Liver (tissue), 3 donors: ENCODE measurements around the gene MAP4K2.

Experiments used
- EGR1 ChIP-seq, 2 donors: IDR thresholded peaks; 2 replicates each; pipeline ENCODE4 v1.6.1; 2016 to 2018; ENCODE audit warnings: antibody characterized with exemption in 2 of 2, low read depth in 2 of 2
- GABPA ChIP-seq, 2 donors: IDR thresholded peaks in 1 of 2; conservative IDR thresholded peaks in 1 of 2; 2 replicates each; pipeline ENCODE4 v1.6.1; 2016; ENCODE audit warnings: antibody characterized with exemption in 2 of 2, mild to moderate bottlenecking in 1 of 2, moderate library complexity in 1 of 2
- HNF4A ChIP-seq, 2 donors: conservative IDR thresholded peaks; 2 replicates each; pipeline ENCODE4 v1.6.1; 2016; ENCODE audit warnings: antibody characterized with exemption in 2 of 2, mild to moderate bottlenecking in 2 of 2
- RAD21 ChIP-seq, 2 donors: IDR thresholded peaks; 2 replicates each; pipeline ENCODE4 v1.6.1; 2016; ENCODE audit warnings: antibody characterized with exemption in 2 of 2, mild to moderate bottlenecking in 2 of 2
- RXRA ChIP-seq, 2 donors: IDR thresholded peaks; 2 replicates each; pipeline ENCODE4 v1.6.1; 2017 to 2018; ENCODE audit warnings: antibody characterized with exemption in 2 of 2, mild to moderate bottlenecking in 1 of 2
- SP1 ChIP-seq: IDR thresholded peaks from 2 replicates; pipeline ENCODE4 v1.6.1; 2018; ENCODE audit warnings: antibody characterized with exemption, mild to moderate bottlenecking
- TAF1 ChIP-seq: conservative IDR thresholded peaks from 2 replicates; pipeline ENCODE4 v1.6.1; 2016; ENCODE audit warnings: antibody characterized with exemption, mild to moderate bottlenecking
- YY1 ChIP-seq: IDR thresholded peaks from 2 replicates; pipeline ENCODE4 v1.6.1; 2016; ENCODE audit warnings: antibody characterized with exemption, mild to moderate bottlenecking
- TF ChIP-seq, protein P1 (sequence below): fragments of 150-350 bp; IDR thresholded peaks from 2 replicates; pipeline ENCODE4 v1.5.1; 2017; ENCODE audit warnings: improper control_type of control experiment, low read depth, low read length; ENCODE audit not compliant: missing input control
- TF ChIP-seq, protein P2 (sequence below): IDR thresholded peaks from 2 replicates; pipeline ENCODE4 v1.6.1; 2016; ENCODE audit warnings: antibody characterized with exemption
- TF ChIP-seq, protein P3 (sequence below): IDR thresholded peaks from 2 replicates; pipeline ENCODE4 v1.6.1; 2016; ENCODE audit warnings: antibody characterized with exemption, mild to moderate bottlenecking
- TF ChIP-seq, protein P4 (sequence below): IDR thresholded peaks from 2 replicates; pipeline ENCODE4 v1.6.1; 2016; ENCODE audit warnings: antibody characterized with exemption
- TF ChIP-seq, protein P5 (sequence below): IDR thresholded peaks from 2 replicates; pipeline ENCODE4 v1.6.1; 2016; ENCODE audit warnings: antibody characterized with exemption
- donor health status: healthy.
- donor health status: healthy.

DNA sequence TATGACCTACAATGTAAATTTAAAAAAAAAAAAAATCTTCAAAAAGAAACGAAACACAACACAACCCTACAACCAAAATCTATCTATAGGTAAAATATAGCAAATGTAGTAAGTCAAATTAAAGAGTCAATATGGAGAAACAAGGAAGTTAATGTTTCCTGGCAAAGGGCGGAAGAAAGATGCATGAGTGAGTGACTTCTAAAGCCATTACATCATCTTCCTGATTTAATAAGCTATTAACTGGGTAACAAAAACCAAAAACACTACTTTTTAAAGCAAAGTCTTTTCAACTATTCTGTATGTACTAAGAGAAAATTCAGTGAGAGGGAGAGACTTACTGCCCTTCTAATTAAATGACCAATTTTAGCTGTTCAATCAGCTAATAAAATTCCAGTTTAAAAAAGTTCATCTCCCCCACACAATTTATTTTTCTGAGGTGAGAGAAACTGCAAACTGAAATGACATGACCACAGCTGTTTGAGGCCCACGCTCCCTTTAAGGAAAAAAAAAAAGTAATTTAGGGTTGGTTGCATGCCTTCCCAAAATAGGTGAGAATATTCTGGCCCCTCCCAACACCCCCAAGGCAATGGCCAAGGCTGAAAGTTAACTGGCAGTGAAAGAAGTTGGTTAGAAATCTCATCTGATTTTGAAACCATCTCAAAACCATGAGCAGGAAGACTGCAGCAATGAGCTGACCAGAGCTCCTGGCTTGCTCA is 30.6 kb downstream of the MAP4K2 start:
- TF ChIP-seq, protein P1, sequence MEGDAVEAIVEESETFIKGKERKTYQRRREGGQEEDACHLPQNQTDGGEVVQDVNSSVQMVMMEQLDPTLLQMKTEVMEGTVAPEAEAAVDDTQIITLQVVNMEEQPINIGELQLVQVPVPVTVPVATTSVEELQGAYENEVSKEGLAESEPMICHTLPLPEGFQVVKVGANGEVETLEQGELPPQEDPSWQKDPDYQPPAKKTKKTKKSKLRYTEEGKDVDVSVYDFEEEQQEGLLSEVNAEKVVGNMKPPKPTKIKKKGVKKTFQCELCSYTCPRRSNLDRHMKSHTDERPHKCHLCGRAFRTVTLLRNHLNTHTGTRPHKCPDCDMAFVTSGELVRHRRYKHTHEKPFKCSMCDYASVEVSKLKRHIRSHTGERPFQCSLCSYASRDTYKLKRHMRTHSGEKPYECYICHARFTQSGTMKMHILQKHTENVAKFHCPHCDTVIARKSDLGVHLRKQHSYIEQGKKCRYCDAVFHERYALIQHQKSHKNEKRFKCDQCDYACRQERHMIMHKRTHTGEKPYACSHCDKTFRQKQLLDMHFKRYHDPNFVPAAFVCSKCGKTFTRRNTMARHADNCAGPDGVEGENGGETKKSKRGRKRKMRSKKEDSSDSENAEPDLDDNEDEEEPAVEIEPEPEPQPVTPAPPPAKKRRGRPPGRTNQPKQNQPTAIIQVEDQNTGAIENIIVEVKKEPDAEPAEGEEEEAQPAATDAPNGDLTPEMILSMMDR: no peak
- TF ChIP-seq RXRA (IDR thresholded peaks at IDR 0.05): no peak
- TF ChIP-seq TAF1: no peak
- TF ChIP-seq, protein P2, sequence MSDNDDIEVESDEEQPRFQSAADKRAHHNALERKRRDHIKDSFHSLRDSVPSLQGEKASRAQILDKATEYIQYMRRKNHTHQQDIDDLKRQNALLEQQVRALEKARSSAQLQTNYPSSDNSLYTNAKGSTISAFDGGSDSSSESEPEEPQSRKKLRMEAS: no peak
- TF ChIP-seq GABPA (IDR thresholded peaks at IDR 0.05 in 1 of 2, conservative IDR thresholded peaks at IDR 0.05 in 1 of 2): no peak
- TF ChIP-seq, protein P3, sequence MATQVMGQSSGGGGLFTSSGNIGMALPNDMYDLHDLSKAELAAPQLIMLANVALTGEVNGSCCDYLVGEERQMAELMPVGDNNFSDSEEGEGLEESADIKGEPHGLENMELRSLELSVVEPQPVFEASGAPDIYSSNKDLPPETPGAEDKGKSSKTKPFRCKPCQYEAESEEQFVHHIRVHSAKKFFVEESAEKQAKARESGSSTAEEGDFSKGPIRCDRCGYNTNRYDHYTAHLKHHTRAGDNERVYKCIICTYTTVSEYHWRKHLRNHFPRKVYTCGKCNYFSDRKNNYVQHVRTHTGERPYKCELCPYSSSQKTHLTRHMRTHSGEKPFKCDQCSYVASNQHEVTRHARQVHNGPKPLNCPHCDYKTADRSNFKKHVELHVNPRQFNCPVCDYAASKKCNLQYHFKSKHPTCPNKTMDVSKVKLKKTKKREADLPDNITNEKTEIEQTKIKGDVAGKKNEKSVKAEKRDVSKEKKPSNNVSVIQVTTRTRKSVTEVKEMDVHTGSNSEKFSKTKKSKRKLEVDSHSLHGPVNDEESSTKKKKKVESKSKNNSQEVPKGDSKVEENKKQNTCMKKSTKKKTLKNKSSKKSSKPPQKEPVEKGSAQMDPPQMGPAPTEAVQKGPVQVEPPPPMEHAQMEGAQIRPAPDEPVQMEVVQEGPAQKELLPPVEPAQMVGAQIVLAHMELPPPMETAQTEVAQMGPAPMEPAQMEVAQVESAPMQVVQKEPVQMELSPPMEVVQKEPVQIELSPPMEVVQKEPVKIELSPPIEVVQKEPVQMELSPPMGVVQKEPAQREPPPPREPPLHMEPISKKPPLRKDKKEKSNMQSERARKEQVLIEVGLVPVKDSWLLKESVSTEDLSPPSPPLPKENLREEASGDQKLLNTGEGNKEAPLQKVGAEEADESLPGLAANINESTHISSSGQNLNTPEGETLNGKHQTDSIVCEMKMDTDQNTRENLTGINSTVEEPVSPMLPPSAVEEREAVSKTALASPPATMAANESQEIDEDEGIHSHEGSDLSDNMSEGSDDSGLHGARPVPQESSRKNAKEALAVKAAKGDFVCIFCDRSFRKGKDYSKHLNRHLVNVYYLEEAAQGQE: no peak
- TF ChIP-seq, protein P4, sequence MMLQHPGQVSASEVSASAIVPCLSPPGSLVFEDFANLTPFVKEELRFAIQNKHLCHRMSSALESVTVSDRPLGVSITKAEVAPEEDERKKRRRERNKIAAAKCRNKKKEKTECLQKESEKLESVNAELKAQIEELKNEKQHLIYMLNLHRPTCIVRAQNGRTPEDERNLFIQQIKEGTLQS: no peak
- no peak for TF ChIP-seq YY1
- TF ChIP-seq, protein P5, sequence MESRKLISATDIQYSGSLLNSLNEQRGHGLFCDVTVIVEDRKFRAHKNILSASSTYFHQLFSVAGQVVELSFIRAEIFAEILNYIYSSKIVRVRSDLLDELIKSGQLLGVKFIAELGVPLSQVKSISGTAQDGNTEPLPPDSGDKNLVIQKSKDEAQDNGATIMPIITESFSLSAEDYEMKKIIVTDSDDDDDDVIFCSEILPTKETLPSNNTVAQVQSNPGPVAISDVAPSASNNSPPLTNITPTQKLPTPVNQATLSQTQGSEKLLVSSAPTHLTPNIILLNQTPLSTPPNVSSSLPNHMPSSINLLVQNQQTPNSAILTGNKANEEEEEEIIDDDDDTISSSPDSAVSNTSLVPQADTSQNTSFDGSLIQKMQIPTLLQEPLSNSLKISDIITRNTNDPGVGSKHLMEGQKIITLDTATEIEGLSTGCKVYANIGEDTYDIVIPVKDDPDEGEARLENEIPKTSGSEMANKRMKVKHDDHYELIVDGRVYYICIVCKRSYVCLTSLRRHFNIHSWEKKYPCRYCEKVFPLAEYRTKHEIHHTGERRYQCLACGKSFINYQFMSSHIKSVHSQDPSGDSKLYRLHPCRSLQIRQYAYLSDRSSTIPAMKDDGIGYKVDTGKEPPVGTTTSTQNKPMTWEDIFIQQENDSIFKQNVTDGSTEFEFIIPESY: no peak
- no peak for TF ChIP-seq RAD21 (IDR thresholded peaks at IDR 0.05)
- TF ChIP-seq SP1: no peak
- no peak for TF ChIP-seq EGR1 (IDR thresholded peaks at IDR 0.05; ENCODE audit: low read depth in 2 of 2)
- no peak for TF ChIP-seq HNF4A (conservative IDR thresholded peaks at IDR 0.05)
